WTC11 (cell line): ENCODE results near the gene NDUFS6. TPM values are rescaled to one million over a fixed set of nuclear protein-coding genes. Genes with fewer than 3 reads are reported as not detected.
A peak's percentile ranks its signal among the peaks of the same experiment; 100 is the strongest.

ENCODE experiments used
- ATAC-seq: fragments of 200-7000 bp; cut with Tn5 transposase; 2 replicates; pipeline ENCODE4 v1.10.0; 2021; ENCODE audit warnings: mild to moderate bottlenecking, moderate library complexity
- CTCF ChIA-PET: fragments of 300-600 bp; sonication (Branson Sonifier 250); formaldehyde crosslinking; loops from one replicate; lab custom pipeline; 2021; ENCODE audit warnings: antibody characterized with exemption; lab: Charles Lee
- POLR2A ChIA-PET: fragments of 350-600 bp; sonication (Branson Sonifier 250); formaldehyde crosslinking; loops from one replicate; lab custom pipeline; 2021; ENCODE audit warnings: antibody characterized with exemption; lab: Charles Lee
- DNase-seq: peaks from one replicate; pipeline ENCODE4 v3.0.0; 2021; ENCODE audit warnings: low spot score
- H3K27ac Mint-ChIP-seq: 2 replicates; pipeline ENCODE4 v1.8.0; 2021; ENCODE audit warnings: mixed read lengths
- H3K27me3 Mint-ChIP-seq: 2 replicates; pipeline ENCODE4 v1.8.0; 2021; ENCODE audit warnings: low read depth, mild to moderate bottlenecking, moderate library complexity, mixed read lengths
- H3K36me3 Mint-ChIP-seq: 2 replicates; pipeline ENCODE4 v1.8.0; 2021; ENCODE audit warnings: mixed read lengths
- H3K4me1 Mint-ChIP-seq: 2 replicates; pipeline ENCODE4 v1.8.0; 2022; ENCODE audit warnings: mixed read lengths
- H3K4me3 Mint-ChIP-seq: 2 replicates; pipeline ENCODE4 v1.8.0; 2021; ENCODE audit warnings: mild to moderate bottlenecking, moderate library complexity, mixed read lengths
- H3K9me3 Mint-ChIP-seq: 2 replicates; pipeline ENCODE4 v1.8.0; 2021; ENCODE audit warnings: mixed read lengths
- ATF3 ChIP-seq: sonication (generic); formaldehyde crosslinking; conservative IDR thresholded peaks from 2 replicates; pipeline ENCODE4 v1.8.1; 2022; ENCODE audit warnings: mild to moderate bottlenecking, missing genetic modification reagents
- CBFB ChIP-seq: sonication (generic); formaldehyde crosslinking; IDR thresholded peaks from 2 replicates; pipeline ENCODE4 v1.8.1; 2022; ENCODE audit warnings: mild to moderate bottlenecking, low read depth, missing genetic modification reagents
- CREB1 ChIP-seq: sonication (generic); formaldehyde crosslinking; IDR thresholded peaks from 2 replicates; pipeline ENCODE4 v1.8.0; 2023; ENCODE audit warnings: mild to moderate bottlenecking, missing genetic modification reagents
- E2F1 ChIP-seq: sonication (generic); formaldehyde crosslinking; IDR thresholded peaks from 2 replicates; pipeline ENCODE4 v1.8.0; 2022; ENCODE audit warnings: mild to moderate bottlenecking, missing genetic modification reagents
- E2F4 ChIP-seq: sonication (generic); formaldehyde crosslinking; IDR thresholded peaks from 2 replicates; pipeline ENCODE4 v1.8.1; 2022; ENCODE audit warnings: low read depth, mild to moderate bottlenecking, moderate library complexity, missing genetic modification reagents, borderline replicate concordance
- E2F5 ChIP-seq: sonication (generic); formaldehyde crosslinking; IDR thresholded peaks from 2 replicates; pipeline ENCODE4 v1.8.1; 2022; ENCODE audit warnings: mild to moderate bottlenecking, moderate library complexity, missing genetic modification reagents
- ELF4 ChIP-seq: sonication (generic); formaldehyde crosslinking; IDR thresholded peaks from 2 replicates; pipeline ENCODE4 v1.8.1; 2022; ENCODE audit warnings: low read depth, mild to moderate bottlenecking, moderate library complexity, missing genetic modification reagents
- EMX1 ChIP-seq: fragments of 250-450 bp; sonication (Bioruptor Pico); IDR thresholded peaks from 2 replicates; pipeline ENCODE4 v1.8.0; 2021; ENCODE audit warnings: mild to moderate bottlenecking
- NR1H2 ChIP-seq: sonication (generic); formaldehyde crosslinking; IDR thresholded peaks from 2 replicates; pipeline ENCODE4 v1.9.0; 2021; ENCODE audit warnings: mild to moderate bottlenecking, moderate library complexity, missing genetic modification reagents
- SMAD4 ChIP-seq: sonication (generic); formaldehyde crosslinking; IDR thresholded peaks from 2 replicates; pipeline ENCODE4 v1.8.0; 2022; ENCODE audit warnings: mild to moderate bottlenecking, missing genetic modification reagents
- TCF7 ChIP-seq: sonication (generic); formaldehyde crosslinking; IDR thresholded peaks from 2 replicates; pipeline ENCODE4 v1.8.0; 2022; ENCODE audit warnings: mild to moderate bottlenecking, low read depth, missing genetic modification reagents, moderate library complexity
- TEAD1 ChIP-seq: sonication (generic); formaldehyde crosslinking; IDR thresholded peaks from 2 replicates; pipeline ENCODE4 v1.8.0; 2022; ENCODE audit warnings: mild to moderate bottlenecking, missing genetic modification reagents
- ZNF121 ChIP-seq: sonication (generic); formaldehyde crosslinking; IDR thresholded peaks from 2 replicates; pipeline ENCODE4 v1.8.0; 2023; ENCODE audit warnings: missing genetic modification reagents
- ZNF219 ChIP-seq: sonication (generic); formaldehyde crosslinking; IDR thresholded peaks from 2 replicates; pipeline ENCODE4 v1.8.0; 2023; ENCODE audit warnings: missing genetic modification reagents, mild to moderate bottlenecking, borderline replicate concordance
- ZNF263 ChIP-seq: sonication (generic); formaldehyde crosslinking; IDR thresholded peaks from 2 replicates; pipeline ENCODE4 v1.8.1; 2022; ENCODE audit warnings: low read depth, mild to moderate bottlenecking, moderate library complexity, missing genetic modification reagents
- ZNF423 ChIP-seq: fragments of 250-450 bp; sonication (Bioruptor Pico); IDR thresholded peaks from 2 replicates; pipeline ENCODE4 v2.1.2; 2022; ENCODE audit warnings: mild to moderate bottlenecking, moderate library complexity
- total RNA-seq: library from RNA; stranded (reverse); gene quantifications from 3 replicates; pipeline ENCODE4 v1.2.3, GENCODE V29; 2021
- TF ChIP-seq, protein P1 (sequence below): sonication (generic); formaldehyde crosslinking; IDR thresholded peaks from 2 replicates; pipeline ENCODE4 v1.8.0; 2023; ENCODE audit warnings: missing genetic modification reagents, mild to moderate bottlenecking, borderline replicate concordance
- TF ChIP-seq, protein P2 (sequence below): fragments of 250-450 bp; sonication (Bioruptor Pico); IDR thresholded peaks from 2 replicates; pipeline ENCODE4 v1.8.0; 2021; ENCODE audit warnings: mild to moderate bottlenecking

The NDUFS6 gene
- total RNA-seq, 1 experiment from 2014 or later: 84.3 TPM

- Mint-ChIP-seq H3K27ac (0 out of 2 replicates have a peak overlapping the region, but pooled peaks have one; percentile 74), H3K27me3 (no peaks in the 10 kb centered on the region), H3K4me1 (peaks cover 32% of the 10 kb centered on the region), H3K4me3 (no peak overlapping the region), H3K9me3 (no peaks in the 10 kb centered on the region), H3K36me3 (no peaks in the 10 kb centered on the region)
- DNase-seq (no peak), ATAC-seq (peak; percentile 10; the same call in 1 of the 2 replicates)
- ChIA-PET POLR2A (interaction anchor here (0.6 kb wide), 1 partner anchor 10 kb away, joined by 3 read pairs; no protein-coding TSS in a partner anchor), CTCF (interaction anchor here (0.9 kb wide), 1 partner anchor 26 kb away, joined by 3 read pairs; no protein-coding TSS in a partner anchor)
- TF ChIP-seq ZNF423 (CRISPR knock-in tag): peak; percentile 81
- no peak for TF ChIP-seq NR1H2 (CRISPR knock-in tag)
- TF ChIP-seq, protein P1, sequence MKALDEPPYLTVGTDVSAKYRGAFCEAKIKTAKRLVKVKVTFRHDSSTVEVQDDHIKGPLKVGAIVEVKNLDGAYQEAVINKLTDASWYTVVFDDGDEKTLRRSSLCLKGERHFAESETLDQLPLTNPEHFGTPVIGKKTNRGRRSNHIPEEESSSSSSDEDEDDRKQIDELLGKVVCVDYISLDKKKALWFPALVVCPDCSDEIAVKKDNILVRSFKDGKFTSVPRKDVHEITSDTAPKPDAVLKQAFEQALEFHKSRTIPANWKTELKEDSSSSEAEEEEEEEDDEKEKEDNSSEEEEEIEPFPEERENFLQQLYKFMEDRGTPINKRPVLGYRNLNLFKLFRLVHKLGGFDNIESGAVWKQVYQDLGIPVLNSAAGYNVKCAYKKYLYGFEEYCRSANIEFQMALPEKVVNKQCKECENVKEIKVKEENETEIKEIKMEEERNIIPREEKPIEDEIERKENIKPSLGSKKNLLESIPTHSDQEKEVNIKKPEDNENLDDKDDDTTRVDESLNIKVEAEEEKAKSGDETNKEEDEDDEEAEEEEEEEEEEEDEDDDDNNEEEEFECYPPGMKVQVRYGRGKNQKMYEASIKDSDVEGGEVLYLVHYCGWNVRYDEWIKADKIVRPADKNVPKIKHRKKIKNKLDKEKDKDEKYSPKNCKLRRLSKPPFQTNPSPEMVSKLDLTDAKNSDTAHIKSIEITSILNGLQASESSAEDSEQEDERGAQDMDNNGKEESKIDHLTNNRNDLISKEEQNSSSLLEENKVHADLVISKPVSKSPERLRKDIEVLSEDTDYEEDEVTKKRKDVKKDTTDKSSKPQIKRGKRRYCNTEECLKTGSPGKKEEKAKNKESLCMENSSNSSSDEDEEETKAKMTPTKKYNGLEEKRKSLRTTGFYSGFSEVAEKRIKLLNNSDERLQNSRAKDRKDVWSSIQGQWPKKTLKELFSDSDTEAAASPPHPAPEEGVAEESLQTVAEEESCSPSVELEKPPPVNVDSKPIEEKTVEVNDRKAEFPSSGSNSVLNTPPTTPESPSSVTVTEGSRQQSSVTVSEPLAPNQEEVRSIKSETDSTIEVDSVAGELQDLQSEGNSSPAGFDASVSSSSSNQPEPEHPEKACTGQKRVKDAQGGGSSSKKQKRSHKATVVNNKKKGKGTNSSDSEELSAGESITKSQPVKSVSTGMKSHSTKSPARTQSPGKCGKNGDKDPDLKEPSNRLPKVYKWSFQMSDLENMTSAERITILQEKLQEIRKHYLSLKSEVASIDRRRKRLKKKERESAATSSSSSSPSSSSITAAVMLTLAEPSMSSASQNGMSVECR: no peak
- TF ChIP-seq ZNF263 (CRISPR knock-in tag): no peak
- TF ChIP-seq E2F5: no peak
- no peak for TF ChIP-seq ZNF219 (CRISPR knock-in tag)
- TF ChIP-seq TEAD1: 0 out of 2 replicates have a peak, but pooled peaks have one; percentile 34
- no peak for TF ChIP-seq E2F4 (CRISPR knock-in tag)
- TF ChIP-seq ZNF121 (CRISPR knock-in tag): no peak
- no peak for TF ChIP-seq ELF4 (CRISPR knock-in tag)
- TF ChIP-seq SMAD4 (CRISPR knock-in tag): no peak
- TF ChIP-seq CREB1 (CRISPR knock-in tag): no peak
- TF ChIP-seq TCF7 (CRISPR knock-in tag): no peak
- TF ChIP-seq, all 79 proteins: peak for 2
Observed at GRCh38 chr5:1789834-1790471, 11.3 kb upstream of the NDUFS6 start.

- Mint-ChIP-seq H3K27me3 (no peaks in the 10 kb centered on the region), H3K27ac (no peak overlapping the region), H3K4me1 (peaks cover 32% of the 10 kb centered on the region), H3K9me3 (no peaks in the 10 kb centered on the region), H3K36me3 (0 out of 2 replicates have a peak, but pooled peaks cover under 1% of the 10 kb centered on the region), H3K4me3 (no peak overlapping the region)
- ATAC-seq (no peak), DNase-seq (no peak)
- ChIA-PET POLR2A (no interaction called here), CTCF (no interaction called here)
- TF ChIP-seq TCF7 (CRISPR knock-in tag) (no peak), E2F1 (no peak), EMX1 (CRISPR knock-in tag) (no peak), ATF3 (CRISPR knock-in tag) (no peak), E2F4 (CRISPR knock-in tag) (no peak), CBFB (no peak), ZNF263 (CRISPR knock-in tag) (no peak)
- TF ChIP-seq, protein P2, sequence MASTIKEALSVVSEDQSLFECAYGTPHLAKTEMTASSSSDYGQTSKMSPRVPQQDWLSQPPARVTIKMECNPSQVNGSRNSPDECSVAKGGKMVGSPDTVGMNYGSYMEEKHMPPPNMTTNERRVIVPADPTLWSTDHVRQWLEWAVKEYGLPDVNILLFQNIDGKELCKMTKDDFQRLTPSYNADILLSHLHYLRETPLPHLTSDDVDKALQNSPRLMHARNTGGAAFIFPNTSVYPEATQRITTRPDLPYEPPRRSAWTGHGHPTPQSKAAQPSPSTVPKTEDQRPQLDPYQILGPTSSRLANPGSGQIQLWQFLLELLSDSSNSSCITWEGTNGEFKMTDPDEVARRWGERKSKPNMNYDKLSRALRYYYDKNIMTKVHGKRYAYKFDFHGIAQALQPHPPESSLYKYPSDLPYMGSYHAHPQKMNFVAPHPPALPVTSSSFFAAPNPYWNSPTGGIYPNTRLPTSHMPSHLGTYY: no peak
Observed at GRCh38 chr5:1791176-1791575, 10.0 kb upstream of the NDUFS6 start.
